Measurements from ENCODE around the gene AP1B1. TPM values are rescaled to one million over a fixed set of nuclear protein-coding genes. Genes with fewer than 3 reads are reported as not detected.
A peak's percentile ranks its signal among the peaks of the same experiment; 100 is the strongest.

AP1B1 gene
- polyA plus RNA-seq, 1 donor (not counting 4 experiments of a cell fraction or from before 2014, with no cell fraction given): 55.3 TPM

- TF ChIP-seq CTCF (optimal IDR thresholded peaks at IDR 0.05 in 1 of 3, IDR thresholded peaks at IDR 0.05 in 1 of 3, conservative IDR thresholded peaks at IDR 0.05 in 1 of 3; ENCODE audit: extremely low read depth in 1 of 3, insufficient read depth in 2 of 3, low read length in 3 of 3) (peak in 1 of 3 experiments; percentile 23), EZH2 (IDR thresholded peaks at IDR 0.05; ENCODE audit: low read length) (no peak)
- Histone ChIP-seq H3K4me3 (ENCODE audit: control insufficient read depth in 2 of 3, extremely low read depth in 1 of 3, insufficient read depth in 2 of 3, low read depth in 1 of 3, low read length in 3 of 3) (no peak overlapping the region), H3K79me2 (ENCODE audit: control insufficient read depth, insufficient read depth, low read length) (no peaks in the 10 kb centered on the region), H3K27ac (ENCODE audit: control insufficient read depth, insufficient read depth, low read length) (no peak overlapping the region), H2AFZ (ENCODE audit: control insufficient read depth, low read length) (no peak overlapping the region), H4K20me1 (ENCODE audit: control insufficient read depth, extremely low read depth, insufficient read depth, low read length) (no peaks in the 10 kb centered on the region), H3K4me1 (ENCODE audit: control insufficient read depth, extremely low read depth, insufficient read depth, low read length) (no peaks in the 10 kb centered on the region), H3K27me3 (ENCODE audit: control insufficient read depth, extremely low read depth, insufficient read depth, low read length) (peaks cover 17% of the 10 kb centered on the region), H3K4me2 (ENCODE audit: control insufficient read depth, extremely low read depth, insufficient read depth, low read depth, low read length) (no peak overlapping the region), H3K9me3 (ENCODE audit: control insufficient read depth, low read depth, low read length) (no peaks in the 10 kb centered on the region), H3K9ac (ENCODE audit: control insufficient read depth, extremely low read depth, insufficient read depth, low read length) (no peak overlapping the region), H3K9me1 (ENCODE audit: control insufficient read depth, extremely low read depth, insufficient read depth, low read length) (no peaks in the 10 kb centered on the region), H3K36me3 (ENCODE audit: control insufficient read depth in 2 of 2, extremely low read depth in 1 of 2, insufficient read depth in 2 of 2, low read length in 2 of 2) (no peaks in the 10 kb centered on the region)
- dilution Hi-C loops (cut with MboI; ENCODE audit: extremely low pct_ligation_motif_present, low sequenced_read_pairs): no loop called here
- DNase-seq (ENCODE audit: low read depth, low spot score): no peak
- FAIRE-seq: no peak
Measured at GRCh38 chr22:29320546-29320945, 67.8 kb downstream of the AP1B1 start.

GRCh38 chr22:29319072-29319471 lies 69.3 kb downstream of the AP1B1 start:
- Histone ChIP-seq H3K4me1 (ENCODE audit: control insufficient read depth, extremely low read depth, insufficient read depth, low read length) (peaks cover 6% of the 10 kb centered on the region), H4K20me1 (ENCODE audit: control insufficient read depth, extremely low read depth, insufficient read depth, low read length) (no peaks in the 10 kb centered on the region), H2AFZ (ENCODE audit: control insufficient read depth, low read length) (no peak overlapping the region), H3K36me3 (ENCODE audit: control insufficient read depth in 2 of 2, extremely low read depth in 1 of 2, insufficient read depth in 2 of 2, low read length in 2 of 2) (no peaks in the 10 kb centered on the region), H3K4me2 (ENCODE audit: control insufficient read depth, extremely low read depth, insufficient read depth, low read depth, low read length) (no peak overlapping the region), H3K4me3 (ENCODE audit: control insufficient read depth in 2 of 3, extremely low read depth in 1 of 3, insufficient read depth in 2 of 3, low read depth in 1 of 3, low read length in 3 of 3) (no peak overlapping the region), H3K9ac (ENCODE audit: control insufficient read depth, extremely low read depth, insufficient read depth, low read length) (no peak overlapping the region), H3K27me3 (ENCODE audit: control insufficient read depth, extremely low read depth, insufficient read depth, low read length) (peaks cover 31% of the 10 kb centered on the region), H3K79me2 (ENCODE audit: control insufficient read depth, insufficient read depth, low read length) (no peaks in the 10 kb centered on the region), H3K9me3 (ENCODE audit: control insufficient read depth, low read depth, low read length) (no peaks in the 10 kb centered on the region), H3K9me1 (ENCODE audit: control insufficient read depth, extremely low read depth, insufficient read depth, low read length) (no peaks in the 10 kb centered on the region), H3K27ac (ENCODE audit: control insufficient read depth, insufficient read depth, low read length) (no peak overlapping the region)
- FAIRE-seq (no peak), DNase-seq (ENCODE audit: low read depth, low spot score) (no peak)
- TF ChIP-seq EZH2 (IDR thresholded peaks at IDR 0.05; ENCODE audit: low read length) (no peak), CTCF (optimal IDR thresholded peaks at IDR 0.05 in 1 of 3, IDR thresholded peaks at IDR 0.05 in 1 of 3, conservative IDR thresholded peaks at IDR 0.05 in 1 of 3; ENCODE audit: extremely low read depth in 1 of 3, insufficient read depth in 2 of 3, low read length in 3 of 3) (no peak)
- dilution Hi-C loops (cut with MboI; ENCODE audit: extremely low pct_ligation_motif_present, low sequenced_read_pairs): no loop called here

All from keratinocyte (primary cell).